Natural killer cell (primary cell): ENCODE data around the gene PROX1. TPM values are rescaled to one million over a fixed set of nuclear protein-coding genes. Genes with fewer than 3 reads are reported as not detected.

Source experiments
- ATAC-seq, 3 donors: fragments of 150-1000 bp in 2 of 3; fragments of 200-7000 bp in 1 of 3; cut with Tn5 transposase; 1 replicate in 1 of 3; 2 replicates in 2 of 3; pipeline ENCODE4 v1.10.0; 2021; ENCODE audit warnings: mild to moderate bottlenecking in 2 of 3, moderate library complexity in 2 of 3
- DNase-seq, 2 donors: peaks; one replicate each; pipeline versions ENCODE4 v3.0.0 to v3.0.0-alpha.2; 2013 to 2021; ENCODE audit warnings: mixed read lengths in 1 of 2
- H3K27ac ChIP-seq: one replicate; pipeline ENCODE4 v1.5.1; 2013; ENCODE audit warnings: mild to moderate bottlenecking, low read length
- H3K27me3 ChIP-seq: one replicate; pipeline ENCODE4 v1.6.1; 2013; ENCODE audit warnings: low read length; ENCODE audit not compliant: control insufficient read depth, insufficient read depth
- H3K36me3 ChIP-seq: one replicate; pipeline ENCODE4 v1.6.1; 2013; ENCODE audit warnings: low read length; ENCODE audit not compliant: control insufficient read depth, insufficient read depth
- H3K4me1 ChIP-seq: one replicate; pipeline ENCODE4 v1.6.1; 2013; ENCODE audit warnings: low read length; ENCODE audit not compliant: control insufficient read depth, insufficient read depth
- H3K4me3 ChIP-seq: one replicate; pipeline ENCODE4 v1.5.1; 2013; ENCODE audit warnings: low read length
- H3K9me3 ChIP-seq: one replicate; pipeline ENCODE4 v1.6.1; 2013; ENCODE audit warnings: low read length; ENCODE audit not compliant: control insufficient read depth, insufficient read depth
- H3K27ac Mint-ChIP-seq, 2 donors: one replicate each; pipeline ENCODE4 v1.8.0; 2022; ENCODE audit warnings: mild to moderate bottlenecking in 2 of 2, mixed read lengths in 2 of 2, moderate library complexity in 1 of 2
- H3K27me3 Mint-ChIP-seq, 2 donors: one replicate each; pipeline ENCODE4 v1.8.0; 2022; ENCODE audit warnings: low read depth in 2 of 2, mixed read lengths in 2 of 2
- H3K36me3 Mint-ChIP-seq: one replicate; pipeline ENCODE4 v1.8.0; 2022; ENCODE audit warnings: mixed read lengths
- H3K4me1 Mint-ChIP-seq, 2 donors: one replicate each; pipeline ENCODE4 v1.8.0; 2022; ENCODE audit warnings: mixed read lengths in 2 of 2
- H3K4me3 Mint-ChIP-seq: one replicate; pipeline ENCODE4 v1.8.0; 2022; ENCODE audit warnings: mild to moderate bottlenecking, moderate library complexity, mixed read lengths
- H3K9me3 Mint-ChIP-seq, 2 donors: one replicate each; pipeline ENCODE4 v1.8.0; 2022; ENCODE audit warnings: mixed read lengths in 2 of 2
- WGBS: methylation state at CpG from one replicate; pipeline ENCODE4 v1.1.7; 2013; ENCODE audit warnings: missing lambda C conversion rate; ENCODE audit not compliant: insufficient coverage; 5-methylcytosine and 5-hydroxymethylcytosine counted together
- intact Hi-C: fragments of 100-400 bp; cut with micrococcal nuclease; formaldehyde crosslinking; loops from one replicate; pipeline ENCODE4 v1.14.2; 2022
- total RNA-seq, 4 donors: library from RNA; stranded (reverse); fragments of 120-200 nt in 1 of 4; gene quantifications; one replicate each; pipeline versions ENCODE4 v1.2.3 to v1.2.4, GENCODE V29; 2013 to 2022
- TF ChIP-seq, protein P1 (sequence below): fragments of 200-600 bp; IDR thresholded peaks from one replicate; pipeline ENCODE4 v1.8.0; 2022; ENCODE audit warnings: antibody characterized with exemption

Gene PROX1
- total RNA-seq, 3 donors from 2014 or later (not counting 1 experiment from before 2014, with no cell fraction given), result not detected

DNA sequence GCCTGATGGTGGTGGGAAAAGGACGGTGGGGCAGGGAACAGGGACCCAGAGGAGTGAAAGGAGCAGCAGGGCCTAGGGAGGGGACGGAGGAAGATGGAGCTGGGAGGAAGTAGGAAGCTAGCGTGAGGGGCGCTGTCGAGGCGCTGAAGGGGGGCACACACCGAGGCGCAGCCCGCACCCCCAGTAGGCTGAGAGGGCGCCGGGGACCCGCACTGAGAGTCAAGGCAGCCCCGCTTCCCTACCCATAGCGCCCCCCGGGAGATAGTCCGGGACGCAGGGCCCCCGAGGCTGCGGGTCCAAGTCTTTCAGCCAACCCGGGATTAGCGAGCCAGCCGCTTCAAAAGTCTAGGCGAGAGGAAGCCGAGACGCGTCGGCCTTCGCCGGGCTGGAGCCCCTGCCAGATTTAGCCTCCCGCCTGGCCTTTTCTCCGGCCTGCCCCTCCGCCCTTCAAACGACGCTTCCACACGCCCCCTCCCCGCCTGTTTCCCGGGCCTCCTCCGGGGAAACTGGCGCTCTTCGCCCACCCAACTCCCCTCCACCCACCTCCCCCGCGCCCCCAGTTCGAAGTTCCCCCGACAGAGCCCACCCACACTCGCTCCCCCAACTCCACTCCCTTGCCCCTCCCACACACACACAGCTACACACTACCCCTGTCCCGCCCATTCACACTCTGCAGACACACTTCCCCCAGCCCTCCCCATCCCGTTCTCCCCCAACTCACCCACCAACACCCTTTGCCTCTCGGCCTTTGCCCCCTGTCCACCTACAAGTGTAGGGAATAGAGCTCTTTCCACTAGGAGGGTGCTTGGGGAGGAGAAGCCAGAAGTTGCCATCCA is 7.8 kb upstream of the PROX1 start:
- TF ChIP-seq, protein P1, sequence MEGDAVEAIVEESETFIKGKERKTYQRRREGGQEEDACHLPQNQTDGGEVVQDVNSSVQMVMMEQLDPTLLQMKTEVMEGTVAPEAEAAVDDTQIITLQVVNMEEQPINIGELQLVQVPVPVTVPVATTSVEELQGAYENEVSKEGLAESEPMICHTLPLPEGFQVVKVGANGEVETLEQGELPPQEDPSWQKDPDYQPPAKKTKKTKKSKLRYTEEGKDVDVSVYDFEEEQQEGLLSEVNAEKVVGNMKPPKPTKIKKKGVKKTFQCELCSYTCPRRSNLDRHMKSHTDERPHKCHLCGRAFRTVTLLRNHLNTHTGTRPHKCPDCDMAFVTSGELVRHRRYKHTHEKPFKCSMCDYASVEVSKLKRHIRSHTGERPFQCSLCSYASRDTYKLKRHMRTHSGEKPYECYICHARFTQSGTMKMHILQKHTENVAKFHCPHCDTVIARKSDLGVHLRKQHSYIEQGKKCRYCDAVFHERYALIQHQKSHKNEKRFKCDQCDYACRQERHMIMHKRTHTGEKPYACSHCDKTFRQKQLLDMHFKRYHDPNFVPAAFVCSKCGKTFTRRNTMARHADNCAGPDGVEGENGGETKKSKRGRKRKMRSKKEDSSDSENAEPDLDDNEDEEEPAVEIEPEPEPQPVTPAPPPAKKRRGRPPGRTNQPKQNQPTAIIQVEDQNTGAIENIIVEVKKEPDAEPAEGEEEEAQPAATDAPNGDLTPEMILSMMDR, result no peak
- WGBS, result 4% methylated on average over 47 of the region's 48 CpGs
- H3K4me1 ChIP-seq, result no peaks in the 10 kb centered on the region
- DNase-seq (no peak), ATAC-seq (no peak)
- no peak overlapping the region for H3K27ac Mint-ChIP-seq
- intact Hi-C loops, result no loop called here
- peaks cover 56 to 70% of the 10 kb centered on the region in 2 donors for H3K27me3 Mint-ChIP-seq
- H3K36me3 ChIP-seq, result no peaks in the 10 kb centered on the region
- peaks cover 0 to 4% of the 10 kb centered on the region in 2 donors for H3K4me1 Mint-ChIP-seq
- H3K9me3 Mint-ChIP-seq, result peaks cover 3 to 7% of the 10 kb centered on the region in 2 donors
- peaks cover 42% of the 10 kb centered on the region for H3K27me3 ChIP-seq
- H3K9me3 ChIP-seq, result peaks cover 5% of the 10 kb centered on the region
- H3K4me3 ChIP-seq, result no peak overlapping the region
- no peak overlapping the region for H3K4me3 Mint-ChIP-seq
- H3K27ac ChIP-seq, result no peak overlapping the region
- peaks cover 28% of the 10 kb centered on the region for H3K36me3 Mint-ChIP-seq

DNA sequence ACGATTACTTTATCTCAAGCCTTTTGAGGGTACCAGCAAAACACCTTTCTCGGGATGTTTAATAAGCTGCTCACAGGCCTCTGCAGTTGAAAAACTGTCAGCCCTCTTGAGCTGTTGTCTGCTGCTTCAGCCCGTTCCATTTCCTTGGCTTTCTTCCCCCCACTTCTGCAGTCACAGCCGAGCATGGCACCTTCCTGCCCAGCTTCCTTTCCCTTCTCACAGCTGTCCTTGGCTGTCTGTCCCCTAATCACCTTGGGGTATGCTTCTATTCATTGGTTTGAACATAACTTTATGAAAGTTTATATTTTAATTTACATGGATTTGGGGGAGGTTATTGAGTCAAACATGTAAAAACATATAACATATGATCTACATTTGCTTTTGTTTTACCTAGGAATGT is 6.9 kb upstream of the PROX1 start:
- Mint-ChIP-seq H3K4me3 (no peak overlapping the region), H3K27ac (no peak overlapping the region), H3K27me3 (peaks cover 60 to 73% of the 10 kb centered on the region in 2 donors), H3K9me3 (peaks cover 4 to 7% of the 10 kb centered on the region in 2 donors), H3K4me1 (peaks cover 0 to 6% of the 10 kb centered on the region in 2 donors), H3K36me3 (peaks cover 23% of the 10 kb centered on the region)
- DNase-seq (no peak), ATAC-seq (no peak)
- Histone ChIP-seq H3K4me3 (no peak overlapping the region), H3K27ac (no peak overlapping the region), H3K27me3 (peaks cover 51% of the 10 kb centered on the region), H3K9me3 (peaks cover 5% of the 10 kb centered on the region), H3K36me3 (no peaks in the 10 kb centered on the region), H3K4me1 (no peaks in the 10 kb centered on the region)
- 8% methylated on average over 4 of the region's 4 CpGs for WGBS
- TF ChIP-seq, protein P1, result no peak
- intact Hi-C loops, result no loop called here

DNA sequence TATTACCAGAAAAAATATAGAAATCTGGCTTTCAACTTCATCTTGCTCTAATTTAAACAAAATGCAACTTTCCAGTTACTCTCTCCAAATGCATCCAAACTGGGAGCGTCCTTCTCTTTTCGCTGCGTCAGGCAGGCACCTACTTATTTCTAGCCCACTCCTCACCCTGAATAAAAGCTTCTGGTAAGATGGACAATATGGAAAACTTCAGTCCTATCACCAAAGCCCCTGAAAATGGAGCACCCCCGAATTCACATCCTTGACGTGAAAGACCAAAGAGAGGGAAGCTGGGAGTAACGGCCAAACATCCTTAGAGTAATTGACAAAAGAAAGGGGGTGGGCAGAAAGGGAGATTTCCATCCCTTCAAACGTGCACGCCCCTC is 5.5 kb upstream of the PROX1 start:
- Mint-ChIP-seq H3K4me1 (peaks cover 0 to 12% of the 10 kb centered on the region in 2 donors), H3K27me3 (peaks cover 62 to 81% of the 10 kb centered on the region in 2 donors), H3K27ac (no peak overlapping the region), H3K4me3 (no peak overlapping the region), H3K9me3 (peaks cover 7% of the 10 kb centered on the region in 2 donors), H3K36me3 (peaks cover 20% of the 10 kb centered on the region)
- DNase-seq, result no peak
- TF ChIP-seq, protein P1, result no peak
- no peak for ATAC-seq
- H3K9me3 ChIP-seq, result peaks cover 5% of the 10 kb centered on the region
- H3K4me3 ChIP-seq, result no peak overlapping the region
- WGBS, result 3% methylated on average over 8 of the region's 8 CpGs
- intact Hi-C loops, result no loop called here
- H3K36me3 ChIP-seq, result no peaks in the 10 kb centered on the region
- H3K27me3 ChIP-seq, result peaks cover 61% of the 10 kb centered on the region
- no peaks in the 10 kb centered on the region for H3K4me1 ChIP-seq
- H3K27ac ChIP-seq, result no peak overlapping the region
